Activated T-helper 2 cell treated with anti-CD3 and anti-CD28 coated beads, Interferon-gamma antibody, Interleukin-2, Interleukin-4, amounts not matched to agents 10 μg/mL and 5 μg/mL and 100 μg/mL, durations not matched to agents 14 hours and 24 hours and 36 hours (primary cell): ENCODE data around the gene TMEM72. TPM values are rescaled to one million over a fixed set of nuclear protein-coding genes. Genes with fewer than 3 reads are reported as not detected.

Experiments used
- DNase-seq: peaks from one replicate; pipeline ENCODE4 v3.0.0; 2021; ENCODE audit warnings: low spot score
- H3K27ac Mint-ChIP-seq: one replicate; pipeline ENCODE4 v1.8.0; 2021; ENCODE audit warnings: mixed read lengths
- H3K27me3 Mint-ChIP-seq: one replicate; pipeline ENCODE4 v1.8.0; 2021; ENCODE audit warnings: low read depth, mixed read lengths
- H3K36me3 Mint-ChIP-seq: one replicate; pipeline ENCODE4 v1.8.0; 2021; ENCODE audit warnings: low read depth, mixed read lengths
- H3K4me1 Mint-ChIP-seq: one replicate; pipeline ENCODE4 v1.8.0; 2021; ENCODE audit warnings: low read depth, mixed read lengths
- H3K4me3 Mint-ChIP-seq: one replicate; pipeline ENCODE4 v1.8.0; 2021; ENCODE audit warnings: low read depth, mild to moderate bottlenecking, moderate library complexity, mixed read lengths
- H3K9me3 Mint-ChIP-seq: one replicate; pipeline ENCODE4 v1.8.0; 2021; ENCODE audit warnings: mixed read lengths
- intact Hi-C: fragments of 100-400 bp; cut with micrococcal nuclease; formaldehyde crosslinking; loops from one replicate; pipeline ENCODE4 v1.15.1; 2023
- total RNA-seq: library from RNA; stranded (reverse); gene quantifications from 2 replicates; pipeline ENCODE4 v1.2.3, GENCODE V29; 2022

The TMEM72 gene
- total RNA-seq, 1 donor from 2014 or later, result not detected

DNA sequence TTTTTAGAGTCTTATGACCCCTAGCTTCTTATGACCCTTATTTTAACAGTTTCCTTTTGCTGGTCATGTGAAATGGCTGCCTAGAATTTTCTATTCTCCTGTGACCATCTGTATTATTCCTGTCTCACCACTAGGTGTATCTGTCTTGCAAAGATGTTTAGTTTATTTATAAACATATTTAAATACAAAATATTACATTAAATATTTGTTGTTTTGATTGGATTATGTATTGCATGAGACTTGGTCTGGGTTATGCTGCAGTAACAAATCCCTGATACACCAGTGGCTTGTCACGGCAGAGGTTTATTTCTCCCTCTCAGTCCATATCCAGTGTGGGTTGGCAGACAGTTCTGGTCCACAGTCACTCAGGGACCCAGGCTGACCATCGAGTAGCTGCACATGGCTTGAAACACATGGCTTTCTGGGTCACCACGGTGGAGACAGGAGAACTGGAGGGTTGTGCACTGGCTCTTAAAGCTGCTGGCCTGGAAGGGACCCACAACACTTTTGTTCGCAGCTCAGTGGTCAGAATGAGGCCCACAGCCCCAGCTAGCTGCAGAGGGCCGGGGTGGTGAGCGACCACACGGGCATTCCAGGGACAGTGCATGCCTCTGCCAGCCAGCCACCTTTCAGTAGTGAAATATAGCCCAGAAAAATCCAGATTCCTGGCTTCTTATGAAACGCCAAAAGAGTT, 55.8 kb downstream of the TMEM72 start:
- Mint-ChIP-seq H3K9me3 (no peaks in the 10 kb centered on the region), H3K4me3 (no peak overlapping the region), H3K27me3 (no peaks in the 10 kb centered on the region), H3K36me3 (no peaks in the 10 kb centered on the region), H3K27ac (no peak overlapping the region), H3K4me1 (peaks cover 32% of the 10 kb centered on the region)
- no peak for DNase-seq
- intact Hi-C loops, result no loop called here

DNA sequence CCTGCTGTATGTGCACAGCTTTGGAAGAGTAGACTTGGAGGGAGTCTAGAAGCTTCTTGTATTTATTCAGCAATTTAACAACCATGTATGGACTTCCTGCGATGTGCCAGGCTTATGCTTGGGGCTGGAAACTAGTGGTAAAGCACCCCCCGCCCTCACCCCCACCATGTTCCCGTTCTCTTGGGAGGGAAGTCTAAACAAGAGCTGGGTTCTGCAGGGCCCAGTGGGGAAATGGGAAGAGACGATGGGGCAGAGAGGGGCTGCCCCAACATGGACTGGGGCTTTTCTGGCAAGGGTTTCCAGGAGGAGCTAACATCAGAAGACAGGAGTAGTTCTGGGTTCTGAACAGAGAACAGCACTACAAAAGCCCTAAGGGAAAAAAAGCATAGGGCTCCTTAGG, 56.5 kb downstream of the TMEM72 start:
- no peak overlapping the region for H3K4me3 Mint-ChIP-seq
- no peak for DNase-seq
- no peaks in the 10 kb centered on the region for H3K36me3 Mint-ChIP-seq
- no peak overlapping the region for H3K27ac Mint-ChIP-seq
- no peaks in the 10 kb centered on the region for H3K27me3 Mint-ChIP-seq
- intact Hi-C loops, result no loop called here
- peaks cover 32% of the 10 kb centered on the region for H3K4me1 Mint-ChIP-seq
- H3K9me3 Mint-ChIP-seq, result no peaks in the 10 kb centered on the region

DNA sequence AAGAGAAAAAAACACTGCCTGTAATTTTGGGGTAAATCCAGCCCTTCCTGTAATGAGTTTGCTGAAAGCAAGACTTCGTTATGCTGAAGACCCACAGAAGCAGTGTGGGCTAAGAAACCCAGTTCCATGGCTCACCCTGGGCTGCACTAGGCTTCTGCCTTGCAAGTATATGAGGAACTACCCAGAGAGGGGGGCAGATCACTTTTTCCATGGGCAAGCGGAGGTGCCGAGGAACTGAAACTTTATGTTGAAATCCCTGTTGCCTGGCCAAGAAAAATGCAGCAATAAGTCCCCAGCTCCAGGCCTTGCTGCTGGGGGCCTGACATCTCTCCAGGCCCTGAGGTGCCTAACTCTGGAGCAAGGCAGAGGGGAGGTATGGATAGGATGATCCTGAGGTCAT, 57.0 kb downstream of the TMEM72 start:
- DNase-seq, result no peak
- intact Hi-C loops, result no loop called here
- Mint-ChIP-seq H3K9me3 (no peaks in the 10 kb centered on the region), H3K27me3 (no peaks in the 10 kb centered on the region), H3K36me3 (no peaks in the 10 kb centered on the region), H3K27ac (peak overlapping the region; percentile 40), H3K4me1 (peaks cover 32% of the 10 kb centered on the region), H3K4me3 (no peak overlapping the region)

DNA sequence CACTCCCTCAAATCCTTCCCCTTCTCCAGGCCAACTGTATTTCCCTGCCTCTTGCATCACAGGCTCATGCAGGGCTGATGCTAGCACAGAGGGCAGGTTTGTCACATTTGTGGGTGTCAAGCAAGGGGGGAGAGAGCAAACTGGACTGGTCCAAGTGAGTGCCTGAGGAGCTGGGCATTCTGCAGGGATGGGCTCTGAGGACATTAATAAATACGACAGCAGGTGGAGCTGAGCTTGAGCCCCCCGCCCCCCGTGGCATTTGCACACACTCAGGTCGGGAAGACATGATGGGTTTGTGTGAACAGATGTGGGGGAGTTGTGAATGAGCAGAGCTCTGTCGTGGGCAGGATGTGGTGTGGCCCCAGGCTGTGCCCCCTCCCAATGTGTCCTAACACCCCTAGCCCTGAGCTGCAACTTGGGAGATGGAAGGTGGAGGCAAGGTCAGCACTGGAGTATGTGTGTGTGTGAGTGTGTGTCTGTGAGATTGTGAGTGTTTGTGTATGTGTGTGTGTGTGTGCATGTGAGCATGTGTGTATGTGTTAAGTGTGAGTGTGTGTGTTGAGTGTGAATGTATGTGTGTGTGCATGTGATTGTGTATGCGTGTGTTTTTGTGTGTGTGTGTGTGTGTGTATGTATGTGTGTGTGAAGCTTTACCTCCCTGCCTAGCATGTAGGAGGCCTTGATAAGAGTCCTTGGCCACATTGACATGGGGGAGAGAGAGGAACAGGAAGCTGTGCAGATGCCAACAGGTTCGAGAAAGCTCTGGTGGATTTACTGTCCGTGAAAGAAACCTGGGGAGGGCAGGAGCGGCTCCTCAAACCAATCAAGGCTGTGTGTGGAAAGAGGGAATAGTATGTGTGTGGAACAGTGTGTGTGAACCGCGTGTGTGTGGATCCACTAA, 57.6 kb downstream of the TMEM72 start:
- H3K4me3 Mint-ChIP-seq, result no peak overlapping the region
- no peaks in the 10 kb centered on the region for H3K36me3 Mint-ChIP-seq
- no peak for DNase-seq
- H3K4me1 Mint-ChIP-seq, result peaks cover 36% of the 10 kb centered on the region
- H3K9me3 Mint-ChIP-seq, result no peaks in the 10 kb centered on the region
- H3K27me3 Mint-ChIP-seq, result no peaks in the 10 kb centered on the region
- peak overlapping the region; percentile 7 for H3K27ac Mint-ChIP-seq
- intact Hi-C loops, result no loop called here

DNA sequence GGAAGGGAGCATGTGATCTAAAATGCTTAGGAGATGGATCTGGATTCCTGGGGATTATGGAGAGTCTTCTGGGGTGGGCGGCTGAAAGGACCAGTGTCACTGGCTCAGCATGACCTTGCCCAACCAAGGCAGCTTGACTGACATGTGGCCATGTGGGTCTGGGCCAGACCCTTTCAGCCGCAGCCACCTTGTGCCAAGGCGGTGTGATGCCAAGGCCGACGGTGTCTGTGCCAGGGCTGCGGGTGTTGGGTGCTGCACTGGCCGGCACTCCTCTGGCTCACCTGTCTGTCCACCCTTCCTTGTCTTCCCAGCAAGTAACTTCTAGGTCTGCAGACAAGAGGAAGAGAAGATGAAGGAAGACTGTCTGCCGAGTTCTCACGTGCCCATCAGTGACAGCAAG, 58.7 kb downstream of the TMEM72 start:
- H3K36me3 Mint-ChIP-seq, result no peaks in the 10 kb centered on the region
- intact Hi-C loops, result no loop called here
- H3K9me3 Mint-ChIP-seq, result no peaks in the 10 kb centered on the region
- H3K4me3 Mint-ChIP-seq, result no peak overlapping the region
- H3K4me1 Mint-ChIP-seq, result peaks cover 37% of the 10 kb centered on the region
- no peaks in the 10 kb centered on the region for H3K27me3 Mint-ChIP-seq
- no peak for DNase-seq
- H3K27ac Mint-ChIP-seq, result no peak overlapping the region

DNA sequence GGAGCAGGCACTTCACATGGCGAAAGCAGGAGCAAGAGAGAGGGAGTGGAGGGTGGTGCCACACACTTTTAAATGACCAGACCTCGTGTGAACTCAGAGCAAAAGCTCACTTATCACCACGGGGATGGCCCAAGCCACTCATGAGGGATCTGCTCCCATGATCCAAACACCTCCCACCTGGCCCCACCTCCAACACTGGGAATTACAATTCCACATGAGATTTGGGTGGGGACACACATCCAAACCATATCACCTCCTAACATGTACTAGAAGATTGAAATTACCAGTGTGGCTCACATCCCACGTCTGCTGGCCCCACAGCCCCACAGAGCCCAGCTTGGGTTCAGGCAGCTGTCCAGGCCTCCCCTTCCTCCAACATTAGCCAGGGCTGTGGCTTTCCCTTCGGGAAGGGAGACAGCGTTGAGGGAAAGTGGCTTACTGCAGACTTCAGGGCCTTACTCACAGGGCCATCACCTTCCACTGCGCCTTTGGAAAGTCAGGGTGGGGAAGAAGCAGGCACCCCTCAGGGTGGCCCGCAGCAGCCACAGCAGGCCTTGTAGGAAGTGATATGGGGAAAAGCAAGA, 59.8 kb downstream of the TMEM72 start:
- no peak for DNase-seq
- Mint-ChIP-seq H3K27ac (no peak overlapping the region), H3K27me3 (no peaks in the 10 kb centered on the region), H3K4me3 (no peak overlapping the region), H3K9me3 (no peaks in the 10 kb centered on the region), H3K4me1 (peaks cover 30% of the 10 kb centered on the region), H3K36me3 (no peaks in the 10 kb centered on the region)
- intact Hi-C loops, result no loop called here

DNA sequence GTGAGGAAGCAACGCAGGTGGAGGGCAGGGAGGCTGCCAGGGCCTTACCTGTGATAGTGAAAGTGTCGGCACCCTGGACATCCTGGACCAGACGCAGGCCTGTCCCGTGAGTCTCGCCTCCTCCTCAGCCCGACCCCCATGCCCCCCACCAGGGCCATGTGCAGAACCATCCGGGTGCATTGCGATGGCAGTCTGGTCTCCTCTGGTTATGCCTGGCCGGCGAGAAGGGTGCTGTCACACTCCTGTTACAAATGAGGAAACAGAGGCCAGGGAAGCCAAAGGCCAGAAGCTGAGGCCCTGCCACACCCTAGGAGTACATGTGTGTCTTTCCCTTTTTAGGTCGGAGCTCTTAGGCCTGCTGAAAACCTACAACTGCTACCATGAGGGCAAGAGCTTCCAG, 60.3 kb downstream of the TMEM72 start:
- Mint-ChIP-seq H3K27ac (no peak overlapping the region), H3K9me3 (no peaks in the 10 kb centered on the region), H3K27me3 (no peaks in the 10 kb centered on the region), H3K4me3 (no peak overlapping the region), H3K36me3 (no peaks in the 10 kb centered on the region), H3K4me1 (peaks cover 25% of the 10 kb centered on the region)
- DNase-seq, result no peak
- intact Hi-C loops, result no loop called here

DNA sequence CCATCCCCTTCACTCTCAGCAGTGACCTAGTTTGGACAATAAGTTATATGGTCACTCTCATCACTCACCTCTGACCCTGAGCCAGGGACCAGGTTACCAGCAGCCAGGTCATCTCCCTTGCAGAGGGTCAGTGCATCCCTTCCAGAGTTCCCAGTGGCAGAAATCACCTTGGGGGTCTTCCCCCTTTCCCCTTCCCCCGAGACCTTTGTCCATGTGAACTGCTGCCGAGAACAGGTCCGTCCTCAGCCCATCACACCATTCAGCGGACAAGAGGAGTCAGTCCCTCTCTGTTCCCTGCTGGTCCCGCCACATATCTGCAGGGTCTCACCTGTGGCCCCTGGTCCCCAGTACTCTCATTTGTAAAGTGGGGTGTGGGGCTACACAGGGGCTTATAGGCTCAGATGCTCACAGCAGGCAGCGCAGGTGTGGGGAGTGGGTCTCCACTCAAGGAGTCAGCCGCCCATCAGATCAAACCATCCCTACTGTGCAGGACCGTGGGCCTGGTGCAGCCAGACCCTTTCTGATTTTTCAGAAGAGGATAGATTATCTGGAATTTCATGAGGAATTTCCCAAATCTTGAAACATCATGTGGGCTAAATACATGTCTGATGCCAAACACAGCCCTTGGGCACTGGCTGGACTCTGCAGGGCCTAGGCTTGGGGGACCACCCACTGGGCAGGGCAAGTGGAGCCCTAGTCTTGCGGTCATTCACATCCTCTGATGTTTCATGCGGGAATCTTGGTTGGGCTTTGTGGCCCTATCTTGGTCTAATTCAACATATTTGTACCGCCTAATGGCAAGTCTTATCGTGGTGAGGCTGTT, 61.0 kb downstream of the TMEM72 start:
- Mint-ChIP-seq H3K27me3 (no peaks in the 10 kb centered on the region), H3K9me3 (no peaks in the 10 kb centered on the region)

DNA sequence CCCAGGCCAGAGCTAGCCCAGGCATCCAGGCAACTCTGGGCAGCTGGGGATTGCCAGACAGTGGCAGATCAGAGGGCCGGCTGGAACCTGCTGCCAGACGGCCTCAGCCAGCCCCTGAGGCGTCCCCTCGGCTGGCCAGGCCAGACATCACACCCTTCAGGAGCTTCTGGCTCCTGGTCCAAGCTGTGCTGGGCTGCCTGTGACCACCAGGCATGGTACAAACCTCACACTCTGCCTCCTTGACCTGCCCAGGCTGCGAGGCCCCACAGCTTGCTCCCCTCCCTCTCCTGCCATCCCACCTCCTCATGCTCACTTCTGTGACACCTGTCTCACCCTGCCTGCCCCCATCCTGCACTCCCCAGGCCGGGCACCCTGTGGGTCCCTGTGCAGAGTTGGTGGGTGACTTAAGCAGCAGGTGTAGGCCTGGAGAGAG, 61.8 kb downstream of the TMEM72 start:
- peaks cover 20% of the 10 kb centered on the region for H3K4me1 Mint-ChIP-seq
- H3K27ac Mint-ChIP-seq, result no peak overlapping the region
- no peaks in the 10 kb centered on the region for H3K36me3 Mint-ChIP-seq
- intact Hi-C loops, result no loop called here
- no peak overlapping the region for H3K4me3 Mint-ChIP-seq
- H3K27me3 Mint-ChIP-seq, result no peaks in the 10 kb centered on the region
- H3K9me3 Mint-ChIP-seq, result no peaks in the 10 kb centered on the region
- no peak for DNase-seq

More for the DNA sequence above, 61.0 kb downstream of the TMEM72 start:
- intact Hi-C loops, result no loop called here
- Mint-ChIP-seq H3K36me3 (no peaks in the 10 kb centered on the region), H3K4me1 (peaks cover 26% of the 10 kb centered on the region), H3K27ac (no peak overlapping the region), H3K4me3 (no peak overlapping the region)
- no peak for DNase-seq

DNA sequence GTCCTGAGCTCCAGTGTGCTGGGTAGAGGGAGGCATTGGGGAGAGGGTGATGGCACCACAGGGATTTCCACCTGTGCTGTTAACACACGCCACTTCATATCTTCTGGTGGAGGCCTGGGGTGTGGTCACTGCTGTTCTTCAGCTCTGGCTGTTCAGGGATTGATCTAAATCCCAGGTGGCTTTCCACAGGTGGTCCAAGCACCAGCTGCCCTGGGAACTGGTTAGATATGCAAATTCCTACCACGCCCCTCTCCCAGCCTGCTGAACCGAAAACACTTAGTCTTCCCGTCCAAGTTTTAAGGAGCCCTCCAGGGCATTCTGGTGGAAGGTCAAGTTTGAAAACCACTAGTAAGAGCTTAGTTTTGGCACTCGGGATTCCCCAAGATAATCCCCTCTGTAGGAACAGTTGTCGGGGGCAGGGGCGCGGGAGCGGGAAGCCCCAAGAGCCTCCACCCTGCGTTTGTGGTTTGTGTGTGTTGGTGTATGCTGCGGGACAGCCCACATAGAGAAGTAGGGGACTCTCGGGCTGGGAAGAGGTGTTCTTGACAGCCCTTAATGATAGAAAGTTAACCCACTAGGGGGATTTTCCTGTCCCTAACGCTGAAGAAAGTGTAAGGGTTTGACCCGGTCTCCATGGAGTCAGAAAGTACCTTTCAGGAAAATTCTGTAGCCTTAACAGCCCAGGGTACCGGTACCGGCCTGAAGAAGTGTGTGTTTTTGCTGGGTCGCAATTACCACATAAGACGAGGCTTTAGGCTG, 62.4 kb downstream of the TMEM72 start:
- no peak overlapping the region for H3K27ac Mint-ChIP-seq

DNA sequence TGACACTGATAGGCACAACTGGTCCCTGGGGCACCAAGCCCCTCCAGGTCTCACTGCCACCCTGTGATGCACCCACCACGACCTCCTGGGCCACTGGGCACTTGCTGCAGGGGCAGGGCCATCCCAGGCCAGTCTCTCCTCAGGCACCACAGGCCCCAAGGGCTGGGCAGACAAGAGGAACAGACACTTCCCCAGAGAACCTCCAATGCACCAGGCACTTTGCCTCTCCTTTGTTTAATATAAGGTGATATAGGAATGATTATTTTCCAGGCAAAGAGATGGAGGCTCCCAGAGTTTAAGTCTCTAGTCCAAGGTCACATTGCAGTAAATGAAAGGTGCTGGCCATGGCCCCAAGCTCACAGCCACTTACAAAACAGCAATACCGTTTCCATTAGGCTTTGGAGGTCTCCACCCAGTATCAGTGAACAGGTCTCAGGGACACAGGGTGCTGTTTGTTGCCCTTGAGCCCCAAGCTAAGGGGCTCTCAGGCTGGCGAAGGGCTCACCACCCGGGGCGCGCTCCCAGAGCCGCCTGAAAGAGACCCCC, 63.0 kb downstream of the TMEM72 start:
- Mint-ChIP-seq H3K27ac (peak overlapping the region; percentile 80), H3K4me1 (peaks cover 15% of the 10 kb centered on the region), H3K4me3 (peak overlapping the region; percentile 64), H3K9me3 (no peaks in the 10 kb centered on the region), H3K27me3 (no peaks in the 10 kb centered on the region), H3K36me3 (no peaks in the 10 kb centered on the region)
- intact Hi-C loops, result loop anchor here (2.0 kb wide), 1 partner anchor 15 kb away; the partner anchor contains the start of gene RASSF4
- DNase-seq, result no peak

More for the DNA sequence above, 62.4 kb downstream of the TMEM72 start:
- no peak for DNase-seq
- H3K27me3 Mint-ChIP-seq, result no peaks in the 10 kb centered on the region
- no peaks in the 10 kb centered on the region for H3K9me3 Mint-ChIP-seq
- H3K4me3 Mint-ChIP-seq, result no peak overlapping the region
- intact Hi-C loops, result loop anchor here (2.0 kb wide), 1 partner anchor 15 kb away; the partner anchor contains the start of gene RASSF4
- no peaks in the 10 kb centered on the region for H3K36me3 Mint-ChIP-seq
- peaks cover 20% of the 10 kb centered on the region for H3K4me1 Mint-ChIP-seq
